Measurements from ENCODE around the gene CYB561D2. TPM values are rescaled to one million over a fixed set of nuclear protein-coding genes. Genes with fewer than 3 reads are reported as not detected.
A peak's percentile ranks its signal among the peaks of the same experiment; 100 is the strongest.

The CYB561D2 gene
- total and polyA plus RNA-seq, 9 of the 15 experiments (the other 6 are each of a cell fraction or from before 2014, with no cell fraction given): 4.2 to 16.6 (median 9.4) TPM

DNA sequence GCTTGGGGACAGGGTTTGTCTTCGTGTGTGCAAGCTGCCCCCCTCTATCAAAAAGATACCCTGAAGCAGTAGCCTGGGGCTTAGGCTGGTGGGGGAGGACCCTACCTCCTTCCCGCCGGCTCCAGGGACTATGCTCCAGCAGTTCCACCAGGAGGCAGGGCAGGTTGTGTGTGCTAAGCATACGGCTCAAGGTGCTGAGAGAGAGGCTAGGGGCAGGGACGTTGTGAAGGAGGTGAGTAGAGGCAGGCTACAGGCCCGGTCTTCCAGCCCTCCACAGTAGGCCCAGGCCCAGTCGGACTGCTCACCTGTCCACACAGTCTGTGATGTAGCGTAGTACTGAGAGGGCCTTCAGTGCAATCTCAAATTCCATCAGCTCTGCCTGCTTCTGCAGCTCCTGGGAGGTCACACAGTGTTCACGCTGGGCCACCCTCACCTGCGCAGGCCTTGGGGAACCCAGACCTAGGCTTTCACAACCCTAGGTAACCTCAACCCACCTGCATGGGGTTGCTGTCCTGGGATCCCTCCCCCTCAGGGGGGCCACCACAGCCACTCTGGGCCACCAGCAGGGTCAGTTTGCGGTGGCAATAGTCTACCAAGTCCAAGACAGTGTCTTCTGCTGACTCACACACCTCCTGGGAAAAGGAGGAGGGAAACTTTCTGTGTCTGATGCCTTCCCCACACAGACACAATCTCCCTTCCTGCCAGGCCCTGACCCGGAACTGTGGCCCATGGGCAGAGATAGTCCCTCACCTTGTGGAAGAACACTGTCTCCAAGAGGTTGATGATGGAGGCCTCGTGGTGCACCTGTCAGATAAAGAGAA lies 7.6 kb upstream of the CYB561D2 start (continued):
- TF ChIP-seq, protein P1, sequence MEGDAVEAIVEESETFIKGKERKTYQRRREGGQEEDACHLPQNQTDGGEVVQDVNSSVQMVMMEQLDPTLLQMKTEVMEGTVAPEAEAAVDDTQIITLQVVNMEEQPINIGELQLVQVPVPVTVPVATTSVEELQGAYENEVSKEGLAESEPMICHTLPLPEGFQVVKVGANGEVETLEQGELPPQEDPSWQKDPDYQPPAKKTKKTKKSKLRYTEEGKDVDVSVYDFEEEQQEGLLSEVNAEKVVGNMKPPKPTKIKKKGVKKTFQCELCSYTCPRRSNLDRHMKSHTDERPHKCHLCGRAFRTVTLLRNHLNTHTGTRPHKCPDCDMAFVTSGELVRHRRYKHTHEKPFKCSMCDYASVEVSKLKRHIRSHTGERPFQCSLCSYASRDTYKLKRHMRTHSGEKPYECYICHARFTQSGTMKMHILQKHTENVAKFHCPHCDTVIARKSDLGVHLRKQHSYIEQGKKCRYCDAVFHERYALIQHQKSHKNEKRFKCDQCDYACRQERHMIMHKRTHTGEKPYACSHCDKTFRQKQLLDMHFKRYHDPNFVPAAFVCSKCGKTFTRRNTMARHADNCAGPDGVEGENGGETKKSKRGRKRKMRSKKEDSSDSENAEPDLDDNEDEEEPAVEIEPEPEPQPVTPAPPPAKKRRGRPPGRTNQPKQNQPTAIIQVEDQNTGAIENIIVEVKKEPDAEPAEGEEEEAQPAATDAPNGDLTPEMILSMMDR (IDR thresholded peaks at IDR 0.05 in 2 of 3, conservative IDR thresholded peaks at IDR 0.05 in 1 of 3; ENCODE audit: insufficient read depth in 2 of 3, low read depth in 1 of 3, low read length in 3 of 3): peak; percentile 26 to 34 (median 32); a peak in 5 of 6 replicates
- TF ChIP-seq ZNF316 (IDR thresholded peaks at IDR 0.05) (peak; percentile 27; the same call in 1 of the 2 replicates), DNMT1 (IDR thresholded peaks at IDR 0.05) (no peak), SMC3 (conservative IDR thresholded peaks at IDR 0.05; ENCODE audit: insufficient read depth, low read depth, low read length) (0 out of 2 replicates have a peak, but pooled peaks have one; percentile 11), MEIS2 (IDR thresholded peaks at IDR 0.05; ENCODE audit: partially characterized antibody) (no peak), RNF2 (IDR thresholded peaks at IDR 0.05) (no peak), SMARCC2 (IDR thresholded peaks at IDR 0.05; ENCODE audit: low read depth) (no peak), ZNF318 (IDR thresholded peaks at IDR 0.05; ENCODE audit: borderline replicate concordance in 1 of 2, low read depth in 1 of 2) (no peak), VEZF1 (CRISPR knock-in tag; IDR thresholded peaks at IDR 0.05) (peak; percentile 40), ZNF780A (CRISPR knock-in tag; IDR thresholded peaks at IDR 0.05) (no peak), HBP1 (CRISPR knock-in tag; IDR thresholded peaks at IDR 0.05) (no peak)
